ENCODE measurements around the gene COBLL1.
"Not testable (repeated sequence)": the region's sequence is repeated elsewhere in the genome, so short reads cannot be mapped to it uniquely, and the experiment has no call there.

The COBLL1 gene

GRCh38 chr2:164786787-164787186, 54.8 kb downstream of the COBLL1 start:
- no peak for DNase-seq (ENCODE audit: low read depth)

- DNase-seq (ENCODE audit: low read depth), result no peak
Measured at GRCh38 chr2:164785457-164785856, 56.2 kb downstream of the COBLL1 start.

GRCh38 chr2:164784376-164784775, 57.2 kb downstream of the COBLL1 start:
- no peak for DNase-seq (ENCODE audit: low read depth)

GRCh38 chr2:164782323-164782722, 59.3 kb downstream of the COBLL1 start:
- no peak for DNase-seq (ENCODE audit: low read depth)

- DNase-seq (ENCODE audit: low read depth), result no peak
Measured at GRCh38 chr2:164781394-164781793, 60.2 kb downstream of the COBLL1 start.

GRCh38 chr2:164780611-164781178, 60.9 kb downstream of the COBLL1 start:
- no peak for DNase-seq (ENCODE audit: low read depth)

- DNase-seq (ENCODE audit: low read depth), result no peak
Measured at GRCh38 chr2:164779383-164780057, 62.1 kb downstream of the COBLL1 start.

- no peak for DNase-seq (ENCODE audit: low read depth)
Measured at GRCh38 chr2:164778723-164779122, 62.9 kb downstream of the COBLL1 start.

- DNase-seq (ENCODE audit: low read depth), result no peak
Measured at GRCh38 chr2:164777847-164778461, 63.7 kb downstream of the COBLL1 start.

GRCh38 chr2:164773635-164774034, 68.0 kb downstream of the COBLL1 start:
- no peak for DNase-seq (ENCODE audit: low read depth)

- DNase-seq (ENCODE audit: low read depth), result no peak
Measured at GRCh38 chr2:164773091-164773490, 68.5 kb downstream of the COBLL1 start.

GRCh38 chr2:164771897-164772296, 69.7 kb downstream of the COBLL1 start:
- DNase-seq (ENCODE audit: low read depth), result no peak

GRCh38 chr2:164770421-164770916, 71.2 kb downstream of the COBLL1 start:
- DNase-seq (ENCODE audit: low read depth), result no peak

GRCh38 chr2:164766954-164767320, 74.7 kb downstream of the COBLL1 start:
- DNase-seq (ENCODE audit: low read depth), result no peak

- DNase-seq (ENCODE audit: low read depth), result no peak
Measured at GRCh38 chr2:164766216-164766953, 75.2 kb downstream of the COBLL1 start.

GRCh38 chr2:164764996-164765395, 76.6 kb downstream of the COBLL1 start:
- DNase-seq (ENCODE audit: low read depth), result no peak

GRCh38 chr2:164764474-164764873, 77.1 kb downstream of the COBLL1 start:
- DNase-seq (ENCODE audit: low read depth), result no peak

GRCh38 chr2:164763431-164763830, 78.2 kb downstream of the COBLL1 start:
- no peak for DNase-seq (ENCODE audit: low read depth)

GRCh38 chr2:164761737-164762460, 79.7 kb downstream of the COBLL1 start:
- no peak for DNase-seq (ENCODE audit: low read depth)

- DNase-seq (ENCODE audit: low read depth), result not testable (repeated sequence)
Measured at GRCh38 chr2:164761201-164761600, 80.4 kb downstream of the COBLL1 start.

- DNase-seq (ENCODE audit: low read depth), result no peak
Measured at GRCh38 chr2:164760179-164760578, 81.4 kb downstream of the COBLL1 start.

Measured in T-helper 22 cell (primary cell).